Activated CD8-positive, alpha-beta memory T cell treated with anti-CD3 and anti-CD28 coated beads for 36 hours (primary cell): Measurements from ENCODE around the gene STYXL1. TPM values are rescaled to one million over a fixed set of nuclear protein-coding genes. Genes with fewer than 3 reads are reported as not detected.

Source experiments
- CTCF ChIA-PET: fragments of 350-600 bp; sonication (Branson Sonifier 250); formaldehyde crosslinking; loops from one replicate; lab custom pipeline; 2021; ENCODE audit warnings: antibody characterized with exemption; lab: Charles Lee
- POLR2A ChIA-PET: fragments of 350-600 bp; sonication (Branson Sonifier 250); formaldehyde crosslinking; loops from one replicate; lab custom pipeline; 2021; ENCODE audit warnings: antibody characterized with exemption; lab: Charles Lee
- total RNA-seq, 2 experiments: library from RNA; stranded (reverse); gene quantifications; one replicate each; pipeline ENCODE4 v1.2.3, GENCODE V29; 2021

STYXL1 gene
- total RNA-seq, 2 experiments from 2014 or later = 35.7 to 36.0 TPM

GRCh38 chr7:75968561-75969001 is 79.2 kb downstream of the STYXL1 start:
- ChIA-PET CTCF (no interaction called here), POLR2A (no interaction called here)

GRCh38 chr7:75968012-75968411 is 79.8 kb downstream of the STYXL1 start:
- CTCF ChIA-PET = no interaction called here
- POLR2A ChIA-PET = no interaction called here

GRCh38 chr7:75967487-75967997 is 80.3 kb downstream of the STYXL1 start:
- ChIA-PET POLR2A (no interaction called here), CTCF (interaction anchor here (1.2 kb wide), 1 partner anchor 40 kb away, joined by 3 read pairs; no protein-coding TSS in a partner anchor)

GRCh38 chr7:75967055-75967454 is 80.7 kb downstream of the STYXL1 start:
- CTCF ChIA-PET = interaction anchor here (1.2 kb wide), 1 partner anchor 41 kb away, joined by 3 read pairs; no protein-coding TSS in a partner anchor
- POLR2A ChIA-PET = no interaction called here

GRCh38 chr7:75966190-75966961 is 81.4 kb downstream of the STYXL1 start:
- POLR2A ChIA-PET = no interaction called here

GRCh38 chr7:75965617-75966016 is 82.2 kb downstream of the STYXL1 start:
- POLR2A ChIA-PET = no interaction called here
- CTCF ChIA-PET = no interaction called here

More at GRCh38 chr7:75966190-75966961, 81.4 kb downstream of the STYXL1 start:
- CTCF ChIA-PET = interaction anchor here (1.2 kb wide), 1 partner anchor 41 kb away, joined by 3 read pairs; no protein-coding TSS in a partner anchor

- ChIA-PET POLR2A (no interaction called here), CTCF (no interaction called here)
Observed at GRCh38 chr7:75963381-75963995, 84.3 kb downstream of the STYXL1 start.

- ChIA-PET CTCF (no interaction called here), POLR2A (no interaction called here)
Observed at GRCh38 chr7:75962607-75963380, 85.0 kb downstream of the STYXL1 start.

GRCh38 chr7:75961218-75961617 is 86.6 kb downstream of the STYXL1 start:
- CTCF ChIA-PET = no interaction called here
- POLR2A ChIA-PET = no interaction called here

GRCh38 chr7:75960372-75960771 is 87.4 kb downstream of the STYXL1 start:
- POLR2A ChIA-PET = no interaction called here
- CTCF ChIA-PET = interaction anchor here (1.2 kb wide), 1 partner anchor 80 kb away, joined by 4 read pairs; no protein-coding TSS in a partner anchor

- CTCF ChIA-PET = no interaction called here
- POLR2A ChIA-PET = no interaction called here
Observed at GRCh38 chr7:75958802-75959543, 88.8 kb downstream of the STYXL1 start.

- CTCF ChIA-PET = no interaction called here
- POLR2A ChIA-PET = no interaction called here
Observed at GRCh38 chr7:75957021-75957736, 90.6 kb downstream of the STYXL1 start.

- POLR2A ChIA-PET = no interaction called here
- CTCF ChIA-PET = no interaction called here
Observed at GRCh38 chr7:75955331-75955955, 92.4 kb downstream of the STYXL1 start.

- CTCF ChIA-PET = no interaction called here
- POLR2A ChIA-PET = no interaction called here
Observed at GRCh38 chr7:75953931-75954330, 93.9 kb downstream of the STYXL1 start.

GRCh38 chr7:75953431-75953830 is 94.4 kb downstream of the STYXL1 start:
- POLR2A ChIA-PET = no interaction called here
- CTCF ChIA-PET = no interaction called here

- POLR2A ChIA-PET = no interaction called here
- CTCF ChIA-PET = interaction anchor here (1.2 kb wide), 1 partner anchor 12 kb away, joined by 3 read pairs; no protein-coding TSS in a partner anchor
Observed at GRCh38 chr7:75951506-75951905, 96.3 kb downstream of the STYXL1 start.

- ChIA-PET POLR2A (no interaction called here), CTCF (interaction anchor here (0.8 kb wide), 1 partner anchor 71 kb away, joined by 3 read pairs; no protein-coding TSS in a partner anchor)
Observed at GRCh38 chr7:75950111-75950681, 97.6 kb downstream of the STYXL1 start.
